ENCODE data around the gene CITED4. TPM values are rescaled to one million over a fixed set of nuclear protein-coding genes. Genes with fewer than 3 reads are reported as not detected.

Gene CITED4
- total and polyA plus RNA-seq, 11 donors = 3.2 to 49.5 (median 29.2) TPM

DNA sequence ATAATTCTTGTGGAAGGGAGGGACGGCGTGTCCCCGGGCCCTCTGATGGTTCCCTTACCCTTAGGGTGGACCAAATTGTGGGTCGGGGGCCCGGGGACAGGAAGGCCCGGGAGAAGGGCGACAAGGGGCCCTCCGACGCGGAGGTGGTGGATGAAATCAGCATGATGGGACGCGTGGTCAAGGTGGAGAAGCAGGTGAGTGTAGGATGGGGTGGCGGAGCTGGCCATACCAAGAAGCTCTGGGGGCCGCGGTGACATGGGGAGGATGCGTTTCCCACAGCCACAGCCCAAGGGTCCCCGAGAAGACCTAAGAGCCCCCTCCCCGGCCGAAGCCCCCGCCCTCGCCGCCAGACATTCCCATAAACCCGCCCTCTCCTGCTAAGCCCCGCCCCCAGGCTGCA lies 24.6 kb downstream of the CITED4 start:
- no peak for TF ChIP-seq POLR2A (IDR thresholded peaks at IDR 0.05)
- TF ChIP-seq, protein P1, sequence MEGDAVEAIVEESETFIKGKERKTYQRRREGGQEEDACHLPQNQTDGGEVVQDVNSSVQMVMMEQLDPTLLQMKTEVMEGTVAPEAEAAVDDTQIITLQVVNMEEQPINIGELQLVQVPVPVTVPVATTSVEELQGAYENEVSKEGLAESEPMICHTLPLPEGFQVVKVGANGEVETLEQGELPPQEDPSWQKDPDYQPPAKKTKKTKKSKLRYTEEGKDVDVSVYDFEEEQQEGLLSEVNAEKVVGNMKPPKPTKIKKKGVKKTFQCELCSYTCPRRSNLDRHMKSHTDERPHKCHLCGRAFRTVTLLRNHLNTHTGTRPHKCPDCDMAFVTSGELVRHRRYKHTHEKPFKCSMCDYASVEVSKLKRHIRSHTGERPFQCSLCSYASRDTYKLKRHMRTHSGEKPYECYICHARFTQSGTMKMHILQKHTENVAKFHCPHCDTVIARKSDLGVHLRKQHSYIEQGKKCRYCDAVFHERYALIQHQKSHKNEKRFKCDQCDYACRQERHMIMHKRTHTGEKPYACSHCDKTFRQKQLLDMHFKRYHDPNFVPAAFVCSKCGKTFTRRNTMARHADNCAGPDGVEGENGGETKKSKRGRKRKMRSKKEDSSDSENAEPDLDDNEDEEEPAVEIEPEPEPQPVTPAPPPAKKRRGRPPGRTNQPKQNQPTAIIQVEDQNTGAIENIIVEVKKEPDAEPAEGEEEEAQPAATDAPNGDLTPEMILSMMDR (IDR thresholded peaks at IDR 0.05) = no peak
- no peak for DNase-seq
- H3K4me3 ChIP-seq = no peak overlapping the region
- H3K9me3 ChIP-seq = peaks cover 0 to 4% (median 0%) of the 10 kb centered on the region in 12 donors
- 59 to 76% (median 66%) methylated on average over 21 to 24 of the region's 24 CpGs for WGBS, 4 donors
- no peaks in the 10 kb centered on the region for H3K36me3 ChIP-seq
- H3K27ac ChIP-seq = no peak overlapping the region
- no peaks in the 10 kb centered on the region for H3K27me3 ChIP-seq
- intact Hi-C loops (cut with DNase I) = no loop called here
- H3K4me1 ChIP-seq = no peaks in the 10 kb centered on the region
- no peak for ATAC-seq

DNA sequence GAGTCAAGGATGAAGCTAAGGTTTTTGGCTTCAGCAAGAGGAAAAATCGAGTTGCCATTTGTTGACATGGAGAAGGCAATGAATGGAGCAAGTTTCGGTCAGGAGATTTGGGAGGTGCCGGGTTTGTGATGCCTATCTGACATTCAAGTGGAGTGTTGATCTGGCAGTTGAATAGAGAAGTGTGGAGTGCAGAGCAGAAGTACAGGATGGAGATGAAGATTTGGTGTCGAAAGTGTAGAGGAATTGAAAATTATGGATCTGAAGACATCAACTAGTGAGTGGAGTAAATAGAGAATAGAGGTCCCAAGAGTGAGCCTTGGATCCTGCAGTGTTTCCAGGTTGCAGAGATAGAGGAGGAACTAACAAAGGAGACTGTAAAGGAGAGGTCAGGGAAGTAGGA lies 25.9 kb downstream of the CITED4 start:
- TF ChIP-seq, protein P1 (IDR thresholded peaks at IDR 0.05) = no peak
- TF ChIP-seq POLR2A (IDR thresholded peaks at IDR 0.05) = no peak
- 83 to 90% (median 87%) methylated on average over 4 of the region's 4 CpGs for WGBS, 4 donors
- intact Hi-C loops (cut with DNase I) = no loop called here

DNA sequence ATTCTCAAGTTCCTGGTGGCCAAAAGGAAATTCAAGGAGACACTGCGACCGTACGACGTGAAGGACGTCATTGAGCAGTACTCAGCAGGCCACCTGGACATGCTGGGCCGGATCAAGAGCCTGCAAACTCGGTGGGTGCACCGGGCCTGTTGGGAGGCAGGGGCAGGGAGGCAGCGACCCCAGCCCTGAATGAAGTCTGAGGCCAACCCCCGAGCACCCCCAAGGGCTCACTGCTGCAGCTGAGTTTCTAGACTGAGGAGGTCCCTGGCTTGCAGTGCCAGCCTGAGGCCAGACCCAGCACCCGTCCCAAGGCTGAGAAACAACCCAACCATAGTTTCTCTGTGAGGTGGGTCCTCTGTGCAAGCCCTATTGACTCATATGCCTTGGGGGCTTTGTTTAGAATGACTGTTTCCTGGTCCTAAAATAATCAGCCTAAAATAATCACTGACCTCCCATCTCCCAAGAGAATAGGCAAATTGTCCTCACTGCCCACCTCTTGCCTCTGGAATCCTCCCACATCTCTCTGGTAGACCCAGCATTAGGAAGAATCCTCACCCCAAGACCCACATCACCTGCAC lies 27.1 kb downstream of the CITED4 start:
- no peaks in the 10 kb centered on the region for H3K4me1 ChIP-seq
- H3K9me3 ChIP-seq = no peaks in the 10 kb centered on the region
- WGBS, 4 donors = 74 to 83% (median 80%) methylated on average over 11 of the region's 11 CpGs
- intact Hi-C loops (cut with DNase I) = no loop called here
- DNase-seq (no peak), ATAC-seq (no peak)
- no peak overlapping the region for H3K27ac ChIP-seq
- no peak overlapping the region for H3K4me3 ChIP-seq
- TF ChIP-seq, protein P1 (IDR thresholded peaks at IDR 0.05) = no peak
- TF ChIP-seq POLR2A (IDR thresholded peaks at IDR 0.05) = no peak
- no peaks in the 10 kb centered on the region for H3K27me3 ChIP-seq
- H3K36me3 ChIP-seq = no peaks in the 10 kb centered on the region

More for the DNA sequence above, 25.9 kb downstream of the CITED4 start:
- Histone ChIP-seq H3K4me1 (no peaks in the 10 kb centered on the region), H3K4me3 (no peak overlapping the region), H3K9me3 (no peaks in the 10 kb centered on the region), H3K27ac (no peak overlapping the region), H3K36me3 (no peaks in the 10 kb centered on the region), H3K27me3 (no peaks in the 10 kb centered on the region)
- DNase-seq (no peak), ATAC-seq (no peak)

DNA sequence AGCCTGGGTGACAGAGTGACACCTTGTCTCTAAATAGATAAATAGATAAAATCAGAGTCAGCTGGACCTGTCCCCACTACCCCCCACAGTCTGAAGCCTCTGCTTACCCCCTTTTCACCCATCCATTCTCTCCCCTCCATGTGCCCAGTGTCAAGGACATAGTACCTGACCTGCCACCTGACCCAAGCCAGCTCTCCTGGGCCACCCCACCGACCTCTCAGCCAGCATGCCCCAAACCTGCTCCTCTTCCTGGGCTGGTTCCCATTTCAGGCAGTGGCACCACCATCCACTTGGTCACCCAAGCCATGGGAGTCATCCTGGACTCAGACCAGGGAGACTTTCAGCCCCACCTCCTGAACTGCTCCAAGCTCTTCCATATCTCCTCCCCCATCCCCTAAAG lies 28.2 kb downstream of the CITED4 start:
- Histone ChIP-seq H3K4me3 (no peak overlapping the region), H3K9me3 (no peaks in the 10 kb centered on the region), H3K4me1 (no peaks in the 10 kb centered on the region), H3K27me3 (no peaks in the 10 kb centered on the region), H3K36me3 (no peaks in the 10 kb centered on the region), H3K27ac (no peak overlapping the region)
- TF ChIP-seq, protein P1 (IDR thresholded peaks at IDR 0.05) = no peak
- 82 to 100% (median 91%) methylated on average over 1 of the region's 1 CpG for WGBS, 4 donors
- no peak for ATAC-seq
- no peak for DNase-seq
- intact Hi-C loops (cut with DNase I) = no loop called here
